SU-DHL-6 (cell line): ENCODE measurements around the gene LCP1.

ENCODE experiments used
- EZH2phosphoT487 ChIP-seq: fragments of 200-600 bp; sonication (generic), shearing (Covaris generic); conservative IDR thresholded peaks from 2 replicates; pipeline ENCODE4 v1.6.1; 2018; ENCODE audit warnings: mild to moderate bottlenecking, antibody characterized with exemption, low read length, moderate library complexity, mixed read lengths
- TF ChIP-seq, protein P1 (sequence below): fragments of 200-600 bp; sonication (generic); IDR thresholded peaks from one replicate; pipeline ENCODE4 v1.5.1; 2017; ENCODE audit warnings: antibody characterized with exemption, mild to moderate bottlenecking, low read length, moderate library complexity; ENCODE audit not compliant: insufficient read depth, poor library complexity, severe bottlenecking

DNA sequence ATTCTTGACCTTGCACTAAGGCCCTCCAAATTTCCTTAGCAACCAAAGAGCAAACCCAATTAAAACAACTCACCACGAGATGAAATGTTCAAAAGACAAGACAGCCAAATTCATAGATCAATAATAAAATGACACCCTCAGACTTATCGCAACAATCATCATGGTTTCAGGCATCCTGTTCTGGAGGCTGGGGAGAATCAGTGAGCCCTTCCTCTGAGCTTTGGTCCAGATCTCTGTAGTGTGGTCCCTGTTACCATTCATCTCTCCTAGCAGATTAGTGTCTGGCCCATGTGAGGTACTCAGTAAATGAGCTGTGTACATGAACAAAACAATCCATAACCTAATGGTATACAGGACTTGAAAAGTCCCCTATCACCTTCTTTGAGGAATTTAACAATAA lies 12.2 kb downstream of the LCP1 start:
- TF ChIP-seq, protein P1, sequence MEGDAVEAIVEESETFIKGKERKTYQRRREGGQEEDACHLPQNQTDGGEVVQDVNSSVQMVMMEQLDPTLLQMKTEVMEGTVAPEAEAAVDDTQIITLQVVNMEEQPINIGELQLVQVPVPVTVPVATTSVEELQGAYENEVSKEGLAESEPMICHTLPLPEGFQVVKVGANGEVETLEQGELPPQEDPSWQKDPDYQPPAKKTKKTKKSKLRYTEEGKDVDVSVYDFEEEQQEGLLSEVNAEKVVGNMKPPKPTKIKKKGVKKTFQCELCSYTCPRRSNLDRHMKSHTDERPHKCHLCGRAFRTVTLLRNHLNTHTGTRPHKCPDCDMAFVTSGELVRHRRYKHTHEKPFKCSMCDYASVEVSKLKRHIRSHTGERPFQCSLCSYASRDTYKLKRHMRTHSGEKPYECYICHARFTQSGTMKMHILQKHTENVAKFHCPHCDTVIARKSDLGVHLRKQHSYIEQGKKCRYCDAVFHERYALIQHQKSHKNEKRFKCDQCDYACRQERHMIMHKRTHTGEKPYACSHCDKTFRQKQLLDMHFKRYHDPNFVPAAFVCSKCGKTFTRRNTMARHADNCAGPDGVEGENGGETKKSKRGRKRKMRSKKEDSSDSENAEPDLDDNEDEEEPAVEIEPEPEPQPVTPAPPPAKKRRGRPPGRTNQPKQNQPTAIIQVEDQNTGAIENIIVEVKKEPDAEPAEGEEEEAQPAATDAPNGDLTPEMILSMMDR, result no peak
- TF ChIP-seq EZH2phosphoT487, result no peak
